Amniotic epithelial cell (primary cell): Measurements from ENCODE around the gene RAB31.
A peak's percentile ranks its signal among the peaks of the same experiment; 100 is the strongest.

Experiments
- DNase-seq: peaks from one replicate; pipeline ENCODE4 v3.0.0-alpha.2; 2010; ENCODE audit warnings: low read depth

Gene RAB31

DNA sequence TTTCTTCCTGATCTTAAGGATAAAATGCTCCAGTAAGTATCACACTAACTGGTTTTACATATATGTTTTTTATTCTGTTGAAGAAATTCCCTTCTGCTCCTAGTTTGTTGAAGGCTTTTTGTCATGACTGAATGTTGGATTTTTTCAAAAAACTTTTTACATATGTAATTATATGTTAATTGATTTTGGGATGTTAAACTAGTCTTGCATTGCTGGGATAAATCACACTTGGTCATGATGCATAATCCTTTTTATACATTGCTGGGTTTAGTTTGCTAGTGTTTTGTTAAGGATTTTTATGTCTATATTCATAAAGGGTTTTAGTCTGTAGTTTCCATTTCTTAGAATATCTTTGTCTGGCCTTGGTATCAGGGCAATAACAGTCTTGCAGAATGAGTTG, 112.0 kb downstream of the RAB31 start:
- no peak for DNase-seq

DNA sequence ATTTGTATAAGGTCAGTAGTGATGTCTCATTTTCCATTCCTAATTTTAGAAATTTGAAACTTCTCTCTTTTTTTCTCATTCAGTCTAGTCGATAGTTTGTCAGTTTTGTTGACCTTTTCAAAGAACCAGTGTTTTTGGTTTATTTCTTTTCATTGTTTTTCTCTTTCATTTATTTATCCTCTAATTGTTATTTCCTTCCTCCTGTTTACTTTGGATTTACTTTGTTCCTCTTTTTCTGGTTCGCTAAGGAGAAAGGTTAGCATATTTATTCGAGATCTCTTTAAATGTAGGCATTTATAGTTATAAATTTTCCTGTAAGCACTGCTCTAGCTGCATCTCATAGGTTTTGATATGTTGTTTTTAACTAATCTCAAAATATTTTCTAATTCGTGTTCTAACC, 112.6 kb downstream of the RAB31 start:
- DNase-seq, result no peak

- DNase-seq, result no peak
Observed at GRCh38 chr18:9822587-9823185, 114.6 kb downstream of the RAB31 start.

- peak; percentile 93 for DNase-seq
Observed at GRCh38 chr18:9823805-9824473, 115.8 kb downstream of the RAB31 start.

GRCh38 chr18:9824474-9824832, 116.4 kb downstream of the RAB31 start:
- peak; percentile 84 for DNase-seq

DNA sequence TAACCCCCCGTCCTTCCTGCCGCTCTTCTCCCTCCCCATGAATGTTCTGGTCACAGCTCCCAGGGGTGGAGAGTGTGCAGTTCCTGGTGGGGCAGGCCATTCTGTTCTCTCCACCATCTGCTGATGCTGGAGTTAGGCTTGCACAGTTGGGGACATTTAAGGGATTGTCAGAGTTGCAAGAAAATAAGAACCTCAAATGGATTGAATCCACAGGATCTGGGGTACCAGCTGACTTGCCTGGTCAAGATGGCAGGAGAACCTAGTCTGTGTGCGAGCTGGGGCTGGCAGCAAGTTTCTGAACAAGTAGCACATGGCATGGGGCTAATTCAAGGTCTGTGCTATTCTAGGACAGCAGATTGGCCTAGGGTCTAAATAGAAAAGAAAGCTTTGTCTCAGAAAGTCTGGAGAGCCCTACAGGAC, 116.9 kb downstream of the RAB31 start:
- no peak for DNase-seq

GRCh38 chr18:9825571-9826073, 117.5 kb downstream of the RAB31 start:
- peak; percentile 90 for DNase-seq

DNA sequence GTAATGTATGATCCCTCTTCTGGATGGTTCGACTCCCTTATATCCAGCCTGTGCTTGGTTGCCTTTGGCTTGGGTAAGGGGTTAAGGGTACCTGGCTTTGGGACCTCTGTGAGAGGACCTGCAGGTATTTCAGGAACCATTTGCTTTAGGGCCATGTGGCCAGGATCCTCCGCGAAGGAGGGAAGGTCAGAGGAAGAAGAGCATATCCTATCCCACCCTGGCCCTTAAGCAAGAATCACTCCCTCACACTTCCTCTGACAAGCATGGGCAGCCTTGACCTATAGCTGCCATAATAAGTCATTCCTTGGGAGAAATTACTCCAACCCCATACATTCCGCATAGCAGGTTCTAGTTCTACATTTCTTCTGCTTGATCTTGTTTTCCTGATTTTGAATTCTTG, 118.6 kb downstream of the RAB31 start:
- DNase-seq, result peak; percentile 37

GRCh38 chr18:9827211-9827792, 119.2 kb downstream of the RAB31 start:
- no peak for DNase-seq

DNA sequence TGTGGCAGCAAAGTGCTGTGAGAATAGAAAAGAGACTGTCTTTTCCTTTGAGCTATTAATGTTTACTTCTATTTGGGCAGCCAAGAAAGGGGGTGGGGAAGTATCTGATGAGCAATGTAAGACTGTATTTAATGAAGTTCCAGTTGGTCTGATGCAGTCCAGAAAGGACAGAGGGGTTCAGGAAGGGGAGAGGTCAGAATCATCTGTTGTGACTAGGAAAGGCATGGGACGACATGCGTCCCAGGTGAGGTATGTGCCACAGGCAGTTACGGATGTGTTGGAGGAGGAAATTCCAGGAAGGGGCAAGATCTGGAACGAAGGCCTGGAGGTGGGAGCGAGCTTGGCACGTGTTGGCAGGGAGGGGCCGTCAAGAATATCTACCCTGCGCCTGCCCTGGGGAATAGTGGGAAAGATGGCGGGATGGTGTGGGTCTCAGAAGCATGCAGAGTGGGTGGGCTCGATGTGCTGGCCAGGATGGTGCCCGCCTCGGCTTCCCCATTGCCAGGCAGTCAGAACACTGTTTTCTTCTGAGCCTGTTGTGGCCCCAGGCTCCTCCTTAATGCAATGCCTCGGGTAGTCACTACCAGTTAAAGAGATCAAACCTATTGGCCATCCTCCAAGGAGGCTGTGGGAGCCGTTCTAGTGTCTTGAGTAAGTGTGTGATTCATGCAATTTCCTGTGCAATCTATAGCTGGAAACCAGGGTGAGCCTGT, 119.8 kb downstream of the RAB31 start:
- peak; percentile 100 for DNase-seq

GRCh38 chr18:9828506-9829396, 120.7 kb downstream of the RAB31 start:
- DNase-seq, result no peak

DNA sequence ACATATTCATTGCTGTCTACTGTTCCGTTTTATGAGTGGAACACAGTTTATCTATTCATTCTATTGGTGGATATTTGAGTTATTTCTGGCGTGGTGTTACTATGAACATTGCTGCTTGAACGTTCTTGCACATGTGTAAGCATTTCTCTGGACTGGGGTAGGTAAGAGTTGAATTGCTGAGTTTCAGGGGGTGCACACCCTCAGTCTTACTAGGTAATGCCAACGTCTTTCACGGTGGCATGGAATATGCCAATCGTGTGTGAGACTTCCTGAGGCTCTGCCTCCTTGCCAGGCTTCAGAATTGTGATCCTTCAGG, 121.3 kb downstream of the RAB31 start:
- no peak for DNase-seq

- DNase-seq, result no peak
Observed at GRCh38 chr18:9831036-9831722, 123.1 kb downstream of the RAB31 start.

GRCh38 chr18:9831723-9832199, 123.7 kb downstream of the RAB31 start:
- DNase-seq, result no peak

DNA sequence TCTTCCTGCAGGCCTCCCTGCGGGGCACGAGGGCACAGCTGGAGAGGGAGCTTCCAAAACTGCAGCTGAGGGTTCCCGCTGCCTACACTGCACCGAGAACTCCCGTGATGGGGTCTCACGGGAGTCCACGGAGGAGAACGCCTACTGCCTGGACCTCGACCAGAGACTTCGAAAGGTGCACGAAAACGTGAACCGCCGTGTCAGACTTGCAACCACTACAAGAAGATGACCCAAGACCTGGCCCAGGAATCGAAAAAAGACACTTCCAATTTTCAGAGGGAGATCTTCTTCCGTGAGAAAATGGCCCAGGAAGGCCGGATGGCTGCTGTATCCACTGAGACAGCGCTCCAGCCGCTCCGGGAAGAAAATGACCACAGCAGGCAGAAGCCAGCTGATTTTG, 124.8 kb downstream of the RAB31 start:
- no peak for DNase-seq

DNA sequence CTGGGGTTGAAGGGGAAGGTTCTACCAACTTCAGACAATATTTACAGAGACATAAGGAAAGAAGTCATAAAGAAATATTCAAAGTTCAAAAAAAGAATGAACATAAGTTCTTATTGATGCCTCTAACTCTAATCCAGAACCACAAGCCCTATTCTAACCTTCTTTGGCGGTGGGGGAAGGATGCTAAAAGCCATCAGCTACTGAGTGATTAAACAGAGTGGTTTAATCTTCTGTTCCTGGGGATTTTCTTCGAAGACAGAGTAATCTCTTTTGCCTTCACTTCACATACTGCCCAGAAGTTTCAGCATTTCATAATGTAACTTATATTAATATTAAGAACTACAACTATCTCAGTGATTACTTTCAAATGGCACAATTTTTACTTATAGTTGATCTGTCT, 126.5 kb downstream of the RAB31 start:
- peak; percentile 72 for DNase-seq

GRCh38 chr18:9835113-9835755, 127.1 kb downstream of the RAB31 start:
- no peak for DNase-seq

DNA sequence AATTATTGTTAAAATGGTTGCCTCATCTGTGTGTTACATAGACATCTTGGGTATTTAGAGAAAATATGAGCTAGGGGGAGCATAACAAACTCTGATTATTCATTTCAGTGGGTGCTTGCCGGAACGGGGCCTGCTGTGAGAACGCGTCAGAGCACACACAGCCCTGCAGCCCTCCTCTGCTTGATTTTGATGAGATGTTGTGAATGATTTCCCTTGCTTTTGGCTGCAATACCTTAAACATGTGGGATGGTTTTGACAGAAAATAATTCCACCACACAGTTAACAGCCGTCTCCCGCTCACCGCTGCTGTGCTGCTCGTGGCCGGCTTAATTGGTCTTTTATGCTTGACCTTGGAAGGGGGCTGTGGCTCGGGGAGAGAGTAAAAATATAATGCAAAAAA, 127.7 kb downstream of the RAB31 start:
- DNase-seq, result peak; percentile 88

- peak; percentile 93 for DNase-seq
Observed at GRCh38 chr18:9838144-9838877, 130.2 kb downstream of the RAB31 start.

DNA sequence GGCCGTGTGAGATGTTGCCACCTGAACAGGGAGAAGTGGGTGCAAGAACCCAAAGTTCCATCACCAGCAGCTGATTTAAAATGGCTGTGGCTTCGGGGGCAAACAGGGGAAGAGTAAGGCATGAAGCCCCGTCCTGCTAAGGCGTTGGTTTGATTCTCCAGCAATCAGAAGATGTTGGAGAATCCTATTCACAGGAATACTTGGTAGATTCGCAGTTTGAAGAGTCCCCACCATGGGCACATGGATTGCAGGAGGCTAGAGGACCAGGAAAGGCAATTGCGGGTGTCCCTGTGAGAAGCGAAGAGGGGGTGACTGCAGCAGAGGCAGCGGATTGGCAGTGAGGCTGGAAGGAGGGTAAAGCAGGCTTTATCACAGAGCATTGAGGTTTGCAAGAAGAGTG, 131.1 kb downstream of the RAB31 start:
- DNase-seq, result no peak
